ENCODE measurements around the gene PGD. TPM values are rescaled to one million over a fixed set of nuclear protein-coding genes. Genes with fewer than 3 reads are reported as not detected.

Gene PGD
- total and polyA plus RNA-seq, 3 experiments from 2014 or later = 42.4 to 116 (median 115) TPM

- peaks cover 0 to 11% (median 3%) of the 10 kb centered on the region in 3 donors for H3K36me3 Mint-ChIP-seq
- ChIA-PET POLR2A (no interaction called here), CTCF (interaction anchor here (0.7 kb wide), 1 partner anchor 381 kb away, joined by 3 read pairs; no protein-coding TSS in a partner anchor)
- Histone ChIP-seq H3K9me3 (ENCODE audit: low read length) (no peaks in the 10 kb centered on the region), H3K36me3 (ENCODE audit: insufficient read depth, low read length) (no peaks in the 10 kb centered on the region), H3K4me1 (ENCODE audit: insufficient read depth, low read length) (no peaks in the 10 kb centered on the region), H3K27ac (ENCODE audit: low read depth, low read length) (no peak overlapping the region), H3K4me3 (ENCODE audit: low read length) (no peak overlapping the region), H3K27me3 (ENCODE audit: insufficient read depth, low read length, poor library complexity, severe bottlenecking) (no peaks in the 10 kb centered on the region)
- no peak overlapping the region for H3K27ac Mint-ChIP-seq
- DNase-seq = no peak
- H3K4me1 Mint-ChIP-seq = no peaks in the 10 kb centered on the region
- no peaks in the 10 kb centered on the region for H3K9me3 Mint-ChIP-seq
- H3K4me3 Mint-ChIP-seq = no peak overlapping the region
- no peaks in the 10 kb centered on the region for H3K27me3 Mint-ChIP-seq
Observed at GRCh38 chr1:10444248-10444647, 45.4 kb downstream of the PGD start.

GRCh38 chr1:10444795-10445397 lies 46.0 kb downstream of the PGD start:
- peak overlapping the region in 1 of 8 donors; percentile 26 for H3K27ac Mint-ChIP-seq
- no peak for DNase-seq
- H3K36me3 Mint-ChIP-seq = peaks cover 0 to 11% (median 3%) of the 10 kb centered on the region in 3 donors
- H3K4me3 ChIP-seq (ENCODE audit: low read length) = no peak overlapping the region
- no peaks in the 10 kb centered on the region for H3K9me3 ChIP-seq (ENCODE audit: low read length)
- CTCF ChIA-PET = no interaction called here
- POLR2A ChIA-PET = no interaction called here
- H3K27ac ChIP-seq (ENCODE audit: low read depth, low read length) = no peak overlapping the region
- H3K4me3 Mint-ChIP-seq = no peak overlapping the region
- no peaks in the 10 kb centered on the region for H3K36me3 ChIP-seq (ENCODE audit: insufficient read depth, low read length)
- H3K4me1 ChIP-seq (ENCODE audit: insufficient read depth, low read length) = no peaks in the 10 kb centered on the region
- H3K27me3 Mint-ChIP-seq = no peaks in the 10 kb centered on the region
- no peaks in the 10 kb centered on the region for H3K9me3 Mint-ChIP-seq
- H3K4me1 Mint-ChIP-seq = no peaks in the 10 kb centered on the region
- H3K27me3 ChIP-seq (ENCODE audit: insufficient read depth, low read length, poor library complexity, severe bottlenecking) = no peaks in the 10 kb centered on the region

GRCh38 chr1:10446790-10447422 lies 48.0 kb downstream of the PGD start:
- H3K4me3 Mint-ChIP-seq = no peak overlapping the region
- CTCF ChIA-PET = no interaction called here
- POLR2A ChIA-PET = no interaction called here

GRCh38 chr1:10449751-10450150 lies 50.9 kb downstream of the PGD start, which contains the start of gene CORT:
CORT (plus strand) TSS chr1:10450031; CDS start chr1:10450224, 193 bp downstream.
- H3K27ac Mint-ChIP-seq = peak within 1 kb of the TSS in 1 of 8 donors; percentile 35
- no peaks in the 10 kb centered on the region for H3K27me3 ChIP-seq (ENCODE audit: insufficient read depth, low read length, poor library complexity, severe bottlenecking)
- H3K36me3 ChIP-seq (ENCODE audit: insufficient read depth, low read length) = no peaks in the 10 kb centered on the region
- no peaks in the 10 kb centered on the region for H3K27me3 Mint-ChIP-seq
- no peaks in the 10 kb centered on the region for H3K4me1 Mint-ChIP-seq
- no peak for DNase-seq
- ChIA-PET CTCF (no interaction called here), POLR2A (no interaction called here)
- no peak within 1 kb of the TSS for H3K4me3 ChIP-seq (ENCODE audit: low read length)
- H3K4me1 ChIP-seq (ENCODE audit: insufficient read depth, low read length) = no peaks in the 10 kb centered on the region
- peaks cover 0 to 2% (median 0%) of the 10 kb centered on the region in 3 donors for H3K36me3 Mint-ChIP-seq
- no peaks in the 10 kb centered on the region for H3K9me3 Mint-ChIP-seq
- H3K4me3 Mint-ChIP-seq = no peak within 1 kb of the TSS
- no peak within 1 kb of the TSS for H3K27ac ChIP-seq (ENCODE audit: low read depth, low read length)
- H3K9me3 ChIP-seq (ENCODE audit: low read length) = no peaks in the 10 kb centered on the region

More at GRCh38 chr1:10446790-10447422, 48.0 kb downstream of the PGD start:
- no peaks in the 10 kb centered on the region for H3K27me3 ChIP-seq (ENCODE audit: insufficient read depth, low read length, poor library complexity, severe bottlenecking)
- peaks cover 0 to 3% (median 0%) of the 10 kb centered on the region in 3 donors for H3K36me3 Mint-ChIP-seq
- no peaks in the 10 kb centered on the region for H3K9me3 Mint-ChIP-seq
- no peaks in the 10 kb centered on the region for H3K4me1 Mint-ChIP-seq
- H3K9me3 ChIP-seq (ENCODE audit: low read length) = no peaks in the 10 kb centered on the region
- no peaks in the 10 kb centered on the region for H3K4me1 ChIP-seq (ENCODE audit: insufficient read depth, low read length)
- H3K36me3 ChIP-seq (ENCODE audit: insufficient read depth, low read length) = no peaks in the 10 kb centered on the region
- H3K4me3 ChIP-seq (ENCODE audit: low read length) = no peak overlapping the region
- no peak overlapping the region for H3K27ac Mint-ChIP-seq
- H3K27me3 Mint-ChIP-seq = no peaks in the 10 kb centered on the region
- DNase-seq = no peak
- no peak overlapping the region for H3K27ac ChIP-seq (ENCODE audit: low read depth, low read length)

- no peaks in the 10 kb centered on the region for H3K9me3 ChIP-seq (ENCODE audit: low read length)
- Mint-ChIP-seq H3K36me3 (no peaks in the 10 kb centered on the region), H3K4me1 (no peaks in the 10 kb centered on the region), H3K9me3 (no peaks in the 10 kb centered on the region), H3K4me3 (no peak overlapping the region), H3K27ac (no peak overlapping the region), H3K27me3 (no peaks in the 10 kb centered on the region)
- POLR2A ChIA-PET = interaction anchor here (0.5 kb wide), 1 partner anchor 8 kb away, joined by 3 read pairs; no protein-coding TSS in a partner anchor
- no peak for DNase-seq
- no peaks in the 10 kb centered on the region for H3K4me1 ChIP-seq (ENCODE audit: insufficient read depth, low read length)
- H3K36me3 ChIP-seq (ENCODE audit: insufficient read depth, low read length) = no peaks in the 10 kb centered on the region
- no peak overlapping the region for H3K27ac ChIP-seq (ENCODE audit: low read depth, low read length)
- CTCF ChIA-PET = no interaction called here
- H3K4me3 ChIP-seq (ENCODE audit: low read length) = no peak overlapping the region
- no peaks in the 10 kb centered on the region for H3K27me3 ChIP-seq (ENCODE audit: insufficient read depth, low read length, poor library complexity, severe bottlenecking)
Observed at GRCh38 chr1:10450156-10450814, 51.4 kb downstream of the PGD start.

GRCh38 chr1:10450836-10451235 lies 52.0 kb downstream of the PGD start:
- Mint-ChIP-seq H3K4me3 (no peak overlapping the region), H3K4me1 (no peaks in the 10 kb centered on the region), H3K36me3 (no peaks in the 10 kb centered on the region), H3K9me3 (no peaks in the 10 kb centered on the region), H3K27ac (no peak overlapping the region), H3K27me3 (no peaks in the 10 kb centered on the region)
- CTCF ChIA-PET = no interaction called here
- Histone ChIP-seq H3K27me3 (ENCODE audit: insufficient read depth, low read length, poor library complexity, severe bottlenecking) (no peaks in the 10 kb centered on the region), H3K36me3 (ENCODE audit: insufficient read depth, low read length) (no peaks in the 10 kb centered on the region), H3K4me3 (ENCODE audit: low read length) (no peak overlapping the region), H3K4me1 (ENCODE audit: insufficient read depth, low read length) (no peaks in the 10 kb centered on the region), H3K9me3 (ENCODE audit: low read length) (no peaks in the 10 kb centered on the region), H3K27ac (ENCODE audit: low read depth, low read length) (no peak overlapping the region)
- DNase-seq = no peak
- POLR2A ChIA-PET = interaction anchor here (0.5 kb wide), 1 partner anchor 9 kb away, joined by 3 read pairs; no protein-coding TSS in a partner anchor

- Mint-ChIP-seq H3K4me3 (no peak overlapping the region), H3K36me3 (peaks cover 0 to 4% (median 2%) of the 10 kb centered on the region in 3 donors), H3K4me1 (no peaks in the 10 kb centered on the region), H3K27me3 (no peaks in the 10 kb centered on the region), H3K27ac (no peak overlapping the region), H3K9me3 (no peaks in the 10 kb centered on the region)
- Histone ChIP-seq H3K4me3 (ENCODE audit: low read length) (no peak overlapping the region), H3K9me3 (ENCODE audit: low read length) (no peaks in the 10 kb centered on the region), H3K27me3 (ENCODE audit: insufficient read depth, low read length, poor library complexity, severe bottlenecking) (no peaks in the 10 kb centered on the region), H3K36me3 (ENCODE audit: insufficient read depth, low read length) (no peaks in the 10 kb centered on the region), H3K4me1 (ENCODE audit: insufficient read depth, low read length) (no peaks in the 10 kb centered on the region), H3K27ac (ENCODE audit: low read depth, low read length) (no peak overlapping the region)
- ChIA-PET CTCF (no interaction called here), POLR2A (no interaction called here)
- no peak for DNase-seq
Observed at GRCh38 chr1:10451287-10451686, 52.4 kb downstream of the PGD start.

GRCh38 chr1:10456048-10456447 lies 57.2 kb downstream of the PGD start:
- CTCF ChIA-PET = interaction anchor here (0.7 kb wide), 1 partner anchor 13 kb away, joined by 3 read pairs; no protein-coding TSS in a partner anchor
- no peak overlapping the region for H3K4me3 ChIP-seq (ENCODE audit: low read length)
- no peaks in the 10 kb centered on the region for H3K27me3 ChIP-seq (ENCODE audit: insufficient read depth, low read length, poor library complexity, severe bottlenecking)
- Mint-ChIP-seq H3K4me3 (no peak overlapping the region), H3K4me1 (peaks cover 0 to 9% (median 0%) of the 10 kb centered on the region in 3 donors), H3K9me3 (no peaks in the 10 kb centered on the region), H3K36me3 (peaks cover under 1 to 20% (median 8%) of the 10 kb centered on the region in 3 donors), H3K27me3 (no peaks in the 10 kb centered on the region), H3K27ac (peak overlapping the region in 2 of 8 donors; percentile 42 to 48)
- no peaks in the 10 kb centered on the region for H3K4me1 ChIP-seq (ENCODE audit: insufficient read depth, low read length)
- peaks cover under 1% of the 10 kb centered on the region for H3K36me3 ChIP-seq (ENCODE audit: insufficient read depth, low read length)
- H3K27ac ChIP-seq (ENCODE audit: low read depth, low read length) = no peak overlapping the region
- no peaks in the 10 kb centered on the region for H3K9me3 ChIP-seq (ENCODE audit: low read length)
- POLR2A ChIA-PET = interaction anchor here (0.6 kb wide), 1 partner anchor 25 kb away, joined by 3 read pairs; no protein-coding TSS in a partner anchor
- DNase-seq = no peak
